ENCODE measurements around the gene GUCY2C.
"Not testable (repeated sequence)": the region's sequence is repeated elsewhere in the genome, so short reads cannot be mapped to it uniquely, and the experiment has no call there.

Gene GUCY2C

GRCh38 chr12:14695715-14696141, 671 bp downstream of the GUCY2C start:
- H3K4me3 Mint-ChIP-seq: no peak overlapping the region
- no peak overlapping the region for H3K27ac Mint-ChIP-seq
- no peaks in the 10 kb centered on the region for H3K36me3 Mint-ChIP-seq (ENCODE audit: low read depth)
- peaks cover 4% of the 10 kb centered on the region for H3K27me3 Mint-ChIP-seq
- H3K9me3 Mint-ChIP-seq: no peaks in the 10 kb centered on the region
- H3K4me1 Mint-ChIP-seq (ENCODE audit: low read depth): no peaks in the 10 kb centered on the region

- H3K27ac Mint-ChIP-seq: no peak overlapping the region
- no peaks in the 10 kb centered on the region for H3K4me1 Mint-ChIP-seq (ENCODE audit: low read depth)
- no peaks in the 10 kb centered on the region for H3K36me3 Mint-ChIP-seq (ENCODE audit: low read depth)
- H3K4me3 Mint-ChIP-seq: no peak overlapping the region
- peaks cover 4% of the 10 kb centered on the region for H3K27me3 Mint-ChIP-seq
- H3K9me3 Mint-ChIP-seq: no peaks in the 10 kb centered on the region
Measured at GRCh38 chr12:14694970-14695369, 1.4 kb downstream of the GUCY2C start.

GRCh38 chr12:14694145-14694714, 2.2 kb downstream of the GUCY2C start:
- Mint-ChIP-seq H3K4me3 (no peak overlapping the region), H3K4me1 (ENCODE audit: low read depth) (no peaks in the 10 kb centered on the region), H3K27me3 (peaks cover 4% of the 10 kb centered on the region), H3K36me3 (ENCODE audit: low read depth) (no peaks in the 10 kb centered on the region), H3K9me3 (no peaks in the 10 kb centered on the region), H3K27ac (no peak overlapping the region)

- Mint-ChIP-seq H3K4me1 (ENCODE audit: low read depth) (no peaks in the 10 kb centered on the region), H3K27ac (no peak overlapping the region), H3K36me3 (ENCODE audit: low read depth) (no peaks in the 10 kb centered on the region), H3K4me3 (no peak overlapping the region), H3K27me3 (peaks cover 4% of the 10 kb centered on the region), H3K9me3 (no peaks in the 10 kb centered on the region)
Measured at GRCh38 chr12:14693116-14693515, 3.3 kb downstream of the GUCY2C start.

GRCh38 chr12:14691560-14691959, 4.8 kb downstream of the GUCY2C start:
- Mint-ChIP-seq H3K27me3 (no peaks in the 10 kb centered on the region), H3K4me1 (ENCODE audit: low read depth) (no peaks in the 10 kb centered on the region), H3K27ac (no peak overlapping the region), H3K4me3 (no peak overlapping the region), H3K36me3 (ENCODE audit: low read depth) (no peaks in the 10 kb centered on the region), H3K9me3 (no peaks in the 10 kb centered on the region)

GRCh38 chr12:14689996-14690395, 6.4 kb downstream of the GUCY2C start:
- Mint-ChIP-seq H3K36me3 (ENCODE audit: low read depth) (no peaks in the 10 kb centered on the region), H3K4me1 (ENCODE audit: low read depth) (no peaks in the 10 kb centered on the region), H3K27ac (no peak overlapping the region), H3K9me3 (no peaks in the 10 kb centered on the region), H3K27me3 (no peaks in the 10 kb centered on the region), H3K4me3 (no peak overlapping the region)

- no peaks in the 10 kb centered on the region for H3K27me3 Mint-ChIP-seq
- no peaks in the 10 kb centered on the region for H3K9me3 Mint-ChIP-seq
- no peak overlapping the region for H3K4me3 Mint-ChIP-seq
- H3K36me3 Mint-ChIP-seq (ENCODE audit: low read depth): no peaks in the 10 kb centered on the region
- no peak overlapping the region for H3K27ac Mint-ChIP-seq
- H3K4me1 Mint-ChIP-seq (ENCODE audit: low read depth): no peaks in the 10 kb centered on the region
Measured at GRCh38 chr12:14689144-14689543, 7.3 kb downstream of the GUCY2C start.

GRCh38 chr12:14682231-14682630, 14.2 kb downstream of the GUCY2C start:
- H3K27ac Mint-ChIP-seq; H3K27me3 Mint-ChIP-seq; H3K4me3 Mint-ChIP-seq; H3K9me3 Mint-ChIP-seq; H3K36me3 Mint-ChIP-seq (ENCODE audit: low read depth): not testable (repeated sequence)
- peaks cover 12% of the 10 kb centered on the region for H3K4me1 Mint-ChIP-seq (ENCODE audit: low read depth)

GRCh38 chr12:14681625-14682024, 14.8 kb downstream of the GUCY2C start:
- no peaks in the 10 kb centered on the region for H3K9me3 Mint-ChIP-seq
- no peak overlapping the region for H3K27ac Mint-ChIP-seq
- no peaks in the 10 kb centered on the region for H3K36me3 Mint-ChIP-seq (ENCODE audit: low read depth)
- no peak overlapping the region for H3K4me3 Mint-ChIP-seq
- H3K27me3 Mint-ChIP-seq: no peaks in the 10 kb centered on the region
- H3K4me1 Mint-ChIP-seq (ENCODE audit: low read depth): peaks cover 12% of the 10 kb centered on the region

- H3K27me3 Mint-ChIP-seq: no peaks in the 10 kb centered on the region
- no peak overlapping the region for H3K4me3 Mint-ChIP-seq
- H3K9me3 Mint-ChIP-seq: no peaks in the 10 kb centered on the region
- H3K36me3 Mint-ChIP-seq (ENCODE audit: low read depth): no peaks in the 10 kb centered on the region
- no peak overlapping the region for H3K27ac Mint-ChIP-seq
- peaks cover 12% of the 10 kb centered on the region for H3K4me1 Mint-ChIP-seq (ENCODE audit: low read depth)
Measured at GRCh38 chr12:14681190-14681589, 15.2 kb downstream of the GUCY2C start.

GRCh38 chr12:14678547-14679150, 17.8 kb downstream of the GUCY2C start:
- Mint-ChIP-seq H3K9me3 (no peaks in the 10 kb centered on the region), H3K36me3 (ENCODE audit: low read depth) (no peaks in the 10 kb centered on the region), H3K27ac (no peak overlapping the region), H3K27me3 (peaks cover 8% of the 10 kb centered on the region), H3K4me3 (no peak overlapping the region), H3K4me1 (ENCODE audit: low read depth) (peaks cover 12% of the 10 kb centered on the region)

GRCh38 chr12:14668591-14668990, 27.8 kb downstream of the GUCY2C start:
- Mint-ChIP-seq H3K27ac (no peak overlapping the region), H3K4me1 (ENCODE audit: low read depth) (peaks cover 7% of the 10 kb centered on the region), H3K9me3 (no peaks in the 10 kb centered on the region), H3K36me3 (ENCODE audit: low read depth) (no peaks in the 10 kb centered on the region), H3K27me3 (peaks cover 4% of the 10 kb centered on the region), H3K4me3 (no peak overlapping the region)

GRCh38 chr12:14665354-14666348, 30.7 kb downstream of the GUCY2C start:
- H3K27me3 Mint-ChIP-seq: peaks cover 7% of the 10 kb centered on the region
- H3K36me3 Mint-ChIP-seq (ENCODE audit: low read depth): no peaks in the 10 kb centered on the region
- H3K4me1 Mint-ChIP-seq (ENCODE audit: low read depth): peaks cover 7% of the 10 kb centered on the region
- no peak overlapping the region for H3K27ac Mint-ChIP-seq
- H3K9me3 Mint-ChIP-seq: no peaks in the 10 kb centered on the region
- no peak overlapping the region for H3K4me3 Mint-ChIP-seq

GRCh38 chr12:14664434-14665023, 31.9 kb downstream of the GUCY2C start:
- Mint-ChIP-seq H3K9me3 (no peaks in the 10 kb centered on the region), H3K4me1 (ENCODE audit: low read depth) (peaks cover 7% of the 10 kb centered on the region), H3K27me3 (peaks cover 6% of the 10 kb centered on the region), H3K36me3 (ENCODE audit: low read depth) (no peaks in the 10 kb centered on the region), H3K4me3 (no peak overlapping the region), H3K27ac (no peak overlapping the region)

GRCh38 chr12:14663002-14663401, 33.4 kb downstream of the GUCY2C start:
- H3K9me3 Mint-ChIP-seq: no peaks in the 10 kb centered on the region

More at GRCh38 chr12:14663002-14663401, 33.4 kb downstream of the GUCY2C start:
- Mint-ChIP-seq H3K36me3 (ENCODE audit: low read depth) (no peaks in the 10 kb centered on the region), H3K4me3 (no peak overlapping the region), H3K27me3 (peaks cover 6% of the 10 kb centered on the region), H3K27ac (no peak overlapping the region), H3K4me1 (ENCODE audit: low read depth) (peaks cover 7% of the 10 kb centered on the region)

All from stimulated activated naive CD8-positive, alpha-beta T cell treated with anti-CD3 and anti-CD28 coated beads, Interleukin-15, Interleukin-2, amounts not matched to agents 100 ng/mL and 50 ng/mL, for 24 hours (primary cell).